ENCODE data around the gene NAP1L1. TPM values are rescaled to one million over a fixed set of nuclear protein-coding genes. Genes with fewer than 3 reads are reported as not detected.

Gene NAP1L1
- total RNA-seq, 1 experiment from 2014 or later, result 946 TPM

GRCh38 chr12:76103958-76104357 is 19.5 kb upstream of the NAP1L1 start:
- ChIA-PET POLR2A (interaction anchor here (0.6 to 0.8 kb wide), 2 partner anchors 12 to 1693 kb away, joined by 3 to 4 read pairs; no protein-coding TSS in a partner anchor), CTCF (no interaction called here)
- no peaks in the 10 kb centered on the region for H3K9me3 Mint-ChIP-seq
- DNase-seq (ENCODE audit: low spot score) (no peak), ATAC-seq (no peak)
- no peaks in the 10 kb centered on the region for H3K36me3 Mint-ChIP-seq
- H3K27me3 Mint-ChIP-seq (ENCODE audit: low read depth), result no peaks in the 10 kb centered on the region
- no peak overlapping the region for H3K4me3 Mint-ChIP-seq
- peaks cover 21% of the 10 kb centered on the region for H3K4me1 Mint-ChIP-seq
- no peak overlapping the region for H3K27ac Mint-ChIP-seq
- TF ChIP-seq IRF2 (CRISPR knock-in tag; IDR thresholded peaks at IDR 0.05; ENCODE audit: borderline replicate concordance, low read depth) (no peak), MXD4 (CRISPR knock-in tag; IDR thresholded peaks at IDR 0.05; ENCODE audit: borderline replicate concordance) (no peak), EMX1 (CRISPR knock-in tag; IDR thresholded peaks at IDR 0.05) (no peak), NFYB (CRISPR knock-in tag; conservative IDR thresholded peaks at IDR 0.05; ENCODE audit: low read depth) (no peak), CTCF (IDR thresholded peaks at IDR 0.05) (no peak), ETV6 (CRISPR knock-in tag; IDR thresholded peaks at IDR 0.05) (no peak), ZSCAN18 (CRISPR knock-in tag; IDR thresholded peaks at IDR 0.05) (no peak), RORB (CRISPR knock-in tag; IDR thresholded peaks at IDR 0.05) (no peak), PRDM15 (CRISPR knock-in tag; IDR thresholded peaks at IDR 0.05) (no peak), STAT6 (CRISPR knock-in tag; conservative IDR thresholded peaks at IDR 0.05; ENCODE audit: low read depth) (no peak), CDX4 (CRISPR knock-in tag; IDR thresholded peaks at IDR 0.05; ENCODE audit: borderline replicate concordance) (no peak), TEAD4 (CRISPR knock-in tag; IDR thresholded peaks at IDR 0.05) (no peak), ZMAT4 (CRISPR knock-in tag; IDR thresholded peaks at IDR 0.05) (no peak), ZNF219 (CRISPR knock-in tag; IDR thresholded peaks at IDR 0.05; ENCODE audit: borderline replicate concordance) (no peak), OVOL2 (CRISPR knock-in tag; IDR thresholded peaks at IDR 0.05; ENCODE audit: borderline replicate concordance) (no peak), HMGA2 (CRISPR knock-in tag; IDR thresholded peaks at IDR 0.05) (no peak)
- TF ChIP-seq, protein P1, sequence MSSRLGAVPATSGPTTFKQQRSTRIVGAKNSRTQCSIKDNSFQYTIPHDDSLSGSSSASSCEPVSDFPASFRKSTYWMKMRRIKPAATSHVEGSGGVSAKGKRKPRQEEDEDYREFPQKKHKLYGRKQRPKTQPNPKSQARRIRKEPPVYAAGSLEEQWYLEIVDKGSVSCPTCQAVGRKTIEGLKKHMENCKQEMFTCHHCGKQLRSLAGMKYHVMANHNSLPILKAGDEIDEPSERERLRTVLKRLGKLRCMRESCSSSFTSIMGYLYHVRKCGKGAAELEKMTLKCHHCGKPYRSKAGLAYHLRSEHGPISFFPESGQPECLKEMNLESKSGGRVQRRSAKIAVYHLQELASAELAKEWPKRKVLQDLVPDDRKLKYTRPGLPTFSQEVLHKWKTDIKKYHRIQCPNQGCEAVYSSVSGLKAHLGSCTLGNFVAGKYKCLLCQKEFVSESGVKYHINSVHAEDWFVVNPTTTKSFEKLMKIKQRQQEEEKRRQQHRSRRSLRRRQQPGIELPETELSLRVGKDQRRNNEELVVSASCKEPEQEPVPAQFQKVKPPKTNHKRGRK (CRISPR knock-in tag; IDR thresholded peaks at IDR 0.05; ENCODE audit: borderline replicate concordance), result no peak
- TF ChIP-seq, protein P2, sequence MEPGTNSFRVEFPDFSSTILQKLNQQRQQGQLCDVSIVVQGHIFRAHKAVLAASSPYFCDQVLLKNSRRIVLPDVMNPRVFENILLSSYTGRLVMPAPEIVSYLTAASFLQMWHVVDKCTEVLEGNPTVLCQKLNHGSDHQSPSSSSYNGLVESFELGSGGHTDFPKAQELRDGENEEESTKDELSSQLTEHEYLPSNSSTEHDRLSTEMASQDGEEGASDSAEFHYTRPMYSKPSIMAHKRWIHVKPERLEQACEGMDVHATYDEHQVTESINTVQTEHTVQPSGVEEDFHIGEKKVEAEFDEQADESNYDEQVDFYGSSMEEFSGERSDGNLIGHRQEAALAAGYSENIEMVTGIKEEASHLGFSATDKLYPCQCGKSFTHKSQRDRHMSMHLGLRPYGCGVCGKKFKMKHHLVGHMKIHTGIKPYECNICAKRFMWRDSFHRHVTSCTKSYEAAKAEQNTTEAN (CRISPR knock-in tag; IDR thresholded peaks at IDR 0.05), result no peak
- TF ChIP-seq, protein P3, sequence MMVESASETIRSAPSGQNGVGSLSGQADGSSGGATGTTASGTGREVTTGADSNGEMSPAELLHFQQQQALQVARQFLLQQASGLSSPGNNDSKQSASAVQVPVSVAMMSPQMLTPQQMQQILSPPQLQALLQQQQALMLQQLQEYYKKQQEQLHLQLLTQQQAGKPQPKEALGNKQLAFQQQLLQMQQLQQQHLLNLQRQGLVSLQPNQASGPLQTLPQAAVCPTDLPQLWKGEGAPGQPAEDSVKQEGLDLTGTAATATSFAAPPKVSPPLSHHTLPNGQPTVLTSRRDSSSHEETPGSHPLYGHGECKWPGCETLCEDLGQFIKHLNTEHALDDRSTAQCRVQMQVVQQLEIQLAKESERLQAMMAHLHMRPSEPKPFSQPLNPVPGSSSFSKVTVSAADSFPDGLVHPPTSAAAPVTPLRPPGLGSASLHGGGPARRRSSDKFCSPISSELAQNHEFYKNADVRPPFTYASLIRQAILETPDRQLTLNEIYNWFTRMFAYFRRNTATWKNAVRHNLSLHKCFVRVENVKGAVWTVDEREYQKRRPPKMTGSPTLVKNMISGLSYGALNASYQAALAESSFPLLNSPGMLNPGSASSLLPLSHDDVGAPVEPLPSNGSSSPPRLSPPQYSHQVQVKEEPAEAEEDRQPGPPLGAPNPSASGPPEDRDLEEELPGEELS (CRISPR knock-in tag; IDR thresholded peaks at IDR 0.05), result no peak

Measured in WTC11 (cell line).